GM23338 (cell line): ENCODE results near the gene SUPT3H. TPM values are rescaled to one million over a fixed set of nuclear protein-coding genes. Genes with fewer than 3 reads are reported as not detected.

Source experiments
- microRNA counts: library from miRNA; unstranded; fragments of <30 nt; microRNA quantifications from one replicate; lab custom pipeline; 2017
- microRNA-seq: library from miRNA; unstranded; fragments of <30 nt; microRNA quantifications from one replicate; pipeline ENCODE4, GENCODE V29; 2017
- polyA plus RNA-seq: library from polyadenylated mRNA; unstranded; fragments of >200 nt; fragmentation: Nextera tagmentation; extraction: Ambion mirVana; gene quantifications from 2 replicates; pipeline ENCODE4 v1.2.1, GENCODE V29; 2016
- small RNA-seq: library from RNA; depleted of rRNA; stranded (forward); fragments of <200 nt; gene quantifications from one replicate; pipeline ENCODE3, GENCODE V24; 2014; ENCODE audit warnings: low replicate concordance
- total RNA-seq: library from RNA; depleted of rRNA; stranded (reverse); fragments of >200 nt; shearing (Covaris generic); gene quantifications from 2 replicates; pipeline ENCODE4 v1.2.3, GENCODE V29; 2014; rRNA removed

The SUPT3H gene
- total and polyA plus RNA-seq, 2 experiments from 2014 or later: 11.4 to 30.1 TPM

MicroRNAs within 50 kb of the gene (microRNA counts, 767-probe panel; counts per million panel counts)
- microRNA hsa-miR-586 (lab: Ali Mortazavi, UCI): not detected

Small RNA genes lying within 50 kb of the gene (microRNA-seq; reads per million reads assigned to microRNA genes)
- not detected for gene MIR586

Small RNA genes lying within 50 kb of the gene (small RNA-seq; reads per million reads assigned to genes)
- gene MIR586: not detected

Other genes starting within 250 kb of the SUPT3H start
- 0.70 and 1.7 TPM in 2 replicates for gene RUNX2, start 49.6 kb downstream of the SUPT3H start, total RNA-seq
- 0.66 and 0.80 TPM in 2 replicates for gene RUNX2, start 49.6 kb downstream of the SUPT3H start, polyA plus RNA-seq